Measurements from ENCODE around the gene PSTPIP1. TPM values are rescaled to one million over a fixed set of nuclear protein-coding genes. Genes with fewer than 3 reads are reported as not detected.

The PSTPIP1 gene
- total RNA-seq, 1 donor = 23.4 TPM

GRCh38 chr15:76998663-76999285 is 3.8 kb downstream of the PSTPIP1 start:
- DNase-seq (ENCODE audit: low read depth in 2 of 3, low spot score in 2 of 3) = no peak

- no peak for DNase-seq (ENCODE audit: low read depth in 2 of 3, low spot score in 2 of 3)
Observed at GRCh38 chr15:76999996-77000395, 5.1 kb downstream of the PSTPIP1 start.

GRCh38 chr15:77001351-77001750 is 6.4 kb downstream of the PSTPIP1 start:
- no peak for DNase-seq (ENCODE audit: low read depth in 2 of 3, low spot score in 2 of 3)

- no peak for DNase-seq (ENCODE audit: low read depth in 2 of 3, low spot score in 2 of 3)
Observed at GRCh38 chr15:77001966-77002365, 7.0 kb downstream of the PSTPIP1 start.

- DNase-seq (ENCODE audit: low read depth in 2 of 3, low spot score in 2 of 3) = no peak
Observed at GRCh38 chr15:77002436-77002835, 7.5 kb downstream of the PSTPIP1 start.

- DNase-seq (ENCODE audit: low read depth in 2 of 3, low spot score in 2 of 3) = peak in 2 of 3 donors; percentile 47 to 67
Observed at GRCh38 chr15:77002954-77003912, 8.3 kb downstream of the PSTPIP1 start.

- peak in 1 of 3 donors; percentile 65 for DNase-seq (ENCODE audit: low read depth in 2 of 3, low spot score in 2 of 3)
Observed at GRCh38 chr15:77004189-77004588, 9.3 kb downstream of the PSTPIP1 start.

DNA sequence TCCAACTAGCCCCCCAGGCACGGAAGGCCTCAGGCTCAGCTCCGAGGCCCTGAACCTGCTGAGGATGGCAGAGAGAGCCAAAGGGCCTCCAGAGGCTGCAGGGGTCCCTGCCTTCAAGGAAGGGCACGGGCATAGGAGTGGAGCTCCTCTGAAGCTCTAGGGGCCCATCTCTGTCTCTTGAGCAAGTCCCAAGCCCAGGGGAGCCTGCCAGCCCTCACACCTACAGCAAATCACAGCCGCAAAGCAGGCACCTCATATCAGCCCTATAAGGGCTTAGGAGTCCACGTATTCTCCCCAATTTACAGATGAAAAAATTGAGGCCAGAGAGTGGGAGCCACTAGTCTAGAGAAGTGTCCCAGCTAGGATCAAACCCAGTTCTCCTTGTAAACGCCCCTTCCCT is 14.2 kb downstream of the PSTPIP1 start:
- no peak for DNase-seq (ENCODE audit: low read depth in 2 of 3, low spot score in 2 of 3)

- DNase-seq (ENCODE audit: low read depth in 2 of 3, low spot score in 2 of 3) = no peak
Observed at GRCh38 chr15:77009646-77010311, 14.9 kb downstream of the PSTPIP1 start.

DNA sequence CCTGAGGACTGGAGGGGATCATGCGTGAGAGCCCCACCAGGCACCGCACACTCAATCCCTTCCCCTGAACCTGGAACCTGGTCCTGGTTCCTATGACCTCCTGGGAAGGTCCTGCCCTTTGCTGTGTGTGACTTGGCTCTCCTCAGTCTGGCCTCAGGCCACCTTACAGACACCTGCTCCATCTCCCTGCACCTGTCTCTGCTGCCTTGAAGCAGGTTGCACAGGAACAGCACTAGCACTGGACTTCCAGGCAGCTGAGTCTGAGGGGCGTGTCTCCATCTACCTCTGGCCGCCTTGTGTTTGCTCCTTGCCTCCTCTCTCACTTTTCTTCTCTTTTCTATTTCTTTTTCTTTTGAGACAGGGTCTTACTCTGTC is 15.4 kb downstream of the PSTPIP1 start:
- no peak for DNase-seq (ENCODE audit: low read depth in 2 of 3, low spot score in 2 of 3)

DNA sequence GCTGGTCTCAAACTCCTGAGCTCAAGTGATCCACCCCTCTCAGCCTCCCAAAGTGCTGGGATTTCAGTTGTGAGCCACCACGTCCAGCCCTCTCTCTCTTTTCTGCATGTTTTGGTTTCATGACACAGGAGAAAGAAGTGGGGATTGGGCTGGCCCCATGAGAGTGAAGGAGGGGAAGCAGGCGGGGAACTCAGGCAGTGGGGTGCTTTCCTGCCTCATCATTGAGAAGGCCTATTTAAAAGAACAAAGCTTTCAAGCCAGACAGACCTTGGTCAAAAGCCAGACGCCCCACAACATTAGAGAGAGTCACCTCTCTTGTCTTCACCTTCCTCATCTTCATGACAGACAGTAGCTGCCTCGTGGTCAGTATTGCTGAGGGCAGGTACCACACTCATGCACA is 15.9 kb downstream of the PSTPIP1 start:
- DNase-seq (ENCODE audit: low read depth in 2 of 3, low spot score in 2 of 3) = no peak

DNA sequence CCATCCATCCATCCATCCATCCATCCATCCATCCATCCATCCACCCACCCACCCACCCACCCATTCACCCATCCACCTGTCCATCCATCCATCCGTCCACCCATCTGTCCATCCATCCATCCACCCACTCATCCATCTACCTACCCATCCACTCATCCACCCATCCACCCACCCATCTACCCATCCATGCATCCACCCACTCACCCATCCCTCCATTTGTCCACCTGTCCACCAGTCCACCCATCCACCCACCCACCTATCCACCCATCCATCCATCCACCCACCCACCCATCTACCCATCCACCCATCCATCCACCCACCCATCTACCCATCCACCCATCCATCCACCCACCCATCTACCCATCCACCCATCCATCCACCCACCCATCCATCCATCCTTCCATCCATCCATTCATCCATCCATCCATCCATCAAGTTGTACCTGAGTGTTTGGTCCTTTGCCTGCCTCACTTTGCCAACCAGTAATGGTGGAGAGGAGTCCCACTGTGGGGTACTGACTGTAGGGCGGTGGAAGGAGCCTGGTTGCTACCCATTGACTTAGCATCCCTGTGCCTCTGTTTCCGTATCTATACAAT is 17.3 kb downstream of the PSTPIP1 start:
- DNase-seq (ENCODE audit: low read depth in 2 of 3, low spot score in 2 of 3) = no peak

GRCh38 chr15:77012868-77013267 is 17.9 kb downstream of the PSTPIP1 start:
- DNase-seq (ENCODE audit: low read depth in 2 of 3, low spot score in 2 of 3) = no peak

DNA sequence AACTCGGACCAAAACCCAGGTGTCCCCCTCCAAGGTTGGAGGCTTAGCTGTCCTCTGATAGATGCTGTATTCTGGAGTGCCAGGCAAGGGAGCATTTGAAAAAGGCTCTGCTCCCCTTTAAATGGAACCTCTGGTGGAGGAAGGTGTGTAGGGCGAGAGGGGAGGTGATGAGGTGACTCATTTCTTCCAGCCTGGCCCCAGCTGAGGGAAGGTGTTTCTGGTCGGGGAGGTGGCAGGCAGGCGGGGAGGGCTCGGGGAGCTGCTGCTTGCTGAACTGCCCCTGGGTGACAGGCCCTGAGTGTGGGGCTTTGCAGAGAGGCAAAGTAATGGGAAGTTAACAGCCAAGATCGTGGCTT is 18.8 kb downstream of the PSTPIP1 start:
- DNase-seq (ENCODE audit: low read depth in 2 of 3, low spot score in 2 of 3) = peak in 2 of 3 donors; percentile 68 to 83

GRCh38 chr15:77014132-77015081 is 19.5 kb downstream of the PSTPIP1 start:
- DNase-seq (ENCODE audit: low read depth in 2 of 3, low spot score in 2 of 3) = peak in 2 of 3 donors; percentile 60 to 82

DNA sequence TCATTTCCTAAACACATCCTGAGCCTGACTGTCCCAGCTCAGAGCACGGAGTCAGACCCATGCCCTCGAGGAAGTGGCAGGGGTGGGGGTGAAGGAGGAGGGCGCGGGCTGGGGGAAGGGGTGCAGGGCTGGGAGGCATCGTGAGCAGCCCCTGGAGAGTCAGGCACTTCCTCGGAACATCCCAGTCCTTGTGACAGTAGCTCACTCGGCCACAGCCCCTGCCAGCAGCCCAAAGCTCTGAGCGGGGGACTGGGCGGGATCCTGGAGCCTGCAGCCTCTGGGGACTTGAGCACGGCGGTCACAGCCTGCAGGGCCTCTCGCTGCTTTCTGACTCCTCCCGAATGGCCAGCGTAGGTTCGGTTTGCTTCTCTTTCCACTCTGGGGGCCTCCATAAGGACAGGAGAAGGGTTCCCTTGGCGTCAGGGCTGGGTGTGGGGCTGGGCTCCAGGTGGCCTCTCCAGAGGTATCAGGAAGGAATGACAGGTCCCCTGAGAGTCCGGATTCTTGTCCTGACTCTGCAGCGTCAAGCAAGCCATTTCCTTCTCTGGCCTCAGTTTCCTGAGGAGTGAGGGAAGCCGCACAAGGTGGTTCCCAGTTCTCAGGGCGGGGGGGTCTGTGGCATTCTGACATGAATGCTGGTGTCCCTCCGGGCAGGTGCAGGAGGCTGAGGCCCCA is 20.9 kb downstream of the PSTPIP1 start:
- DNase-seq (ENCODE audit: low read depth in 2 of 3, low spot score in 2 of 3) = no peak

- no peak for DNase-seq (ENCODE audit: low read depth in 2 of 3, low spot score in 2 of 3)
Observed at GRCh38 chr15:77016321-77016695, 21.4 kb downstream of the PSTPIP1 start.

- no peak for DNase-seq (ENCODE audit: low read depth in 2 of 3, low spot score in 2 of 3)
Observed at GRCh38 chr15:77017091-77017660, 22.2 kb downstream of the PSTPIP1 start.
